OCI-LY7 (cell line): ENCODE results near the gene DIPK1C.

Experiments
- CTCF ChIP-seq: fragments of 200-600 bp; sonication (generic); conservative IDR thresholded peaks from 2 replicates; pipeline ENCODE4 v1.5.1; 2014; ENCODE audit warnings: mild to moderate bottlenecking, antibody characterized with exemption, low read length, moderate library complexity, mixed read lengths
- EZH2phosphoT487 ChIP-seq: fragments of 200-600 bp; sonication (generic); IDR thresholded peaks from 2 replicates; pipeline ENCODE4 v1.6.1; 2018; ENCODE audit warnings: low read depth, borderline replicate concordance, mild to moderate bottlenecking, mixed run types, antibody characterized with exemption, low read length, moderate library complexity, mixed read lengths

GRCh38 chr18:74453016-74453566, 4.0 kb downstream of the DIPK1C start:
- TF ChIP-seq CTCF (no peak), EZH2phosphoT487 (no peak)
